Epithelial cell of esophagus (primary cell): ENCODE data around the gene PNPLA2.

Experiments used
- DNase-seq: peaks from one replicate; pipeline ENCODE4 v3.0.0; 2010; ENCODE audit warnings: low read depth
- H3K4me3 ChIP-seq: 2 replicates; pipeline ENCODE4 v1.5.1; 2011; ENCODE audit warnings: mild to moderate bottlenecking, low read length, control low read depth
- CTCF ChIP-seq: IDR thresholded peaks from 2 replicates; pipeline ENCODE4 v1.5.1; 2011; ENCODE audit warnings: low read depth, mild to moderate bottlenecking, low read length, control low read depth, inconsistent platforms; ENCODE audit not compliant: insufficient read depth; ENCODE audit errors: missing control alignments

The PNPLA2 gene

DNA sequence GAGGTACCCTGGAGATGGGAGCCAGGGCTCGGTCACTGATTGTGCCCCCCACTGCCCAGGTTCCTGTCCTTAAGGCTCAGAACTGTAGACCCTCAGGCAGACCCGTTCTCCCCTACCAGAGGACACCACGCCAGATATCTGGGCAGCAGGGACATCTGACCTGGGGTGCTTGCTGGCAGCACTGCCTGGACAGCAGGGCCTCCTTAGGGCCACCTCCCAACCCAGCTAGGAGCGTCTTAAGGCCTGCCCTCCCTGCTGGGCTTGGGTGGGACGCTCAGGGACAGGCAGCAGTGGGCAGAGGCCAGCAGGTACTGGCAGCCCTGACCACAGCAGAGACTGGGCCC, 20.5 kb downstream of the PNPLA2 start:
- no peak overlapping the region for H3K4me3 ChIP-seq
- no peak for TF ChIP-seq CTCF

GRCh38 chr11:839875-840617, 21.3 kb downstream of the PNPLA2 start:
- peak overlapping the region; percentile 89 for H3K4me3 ChIP-seq
- TF ChIP-seq CTCF = peak; percentile 49
- DNase-seq = peak; percentile 39

More for the DNA sequence above, 20.5 kb downstream of the PNPLA2 start:
- DNase-seq = no peak

DNA sequence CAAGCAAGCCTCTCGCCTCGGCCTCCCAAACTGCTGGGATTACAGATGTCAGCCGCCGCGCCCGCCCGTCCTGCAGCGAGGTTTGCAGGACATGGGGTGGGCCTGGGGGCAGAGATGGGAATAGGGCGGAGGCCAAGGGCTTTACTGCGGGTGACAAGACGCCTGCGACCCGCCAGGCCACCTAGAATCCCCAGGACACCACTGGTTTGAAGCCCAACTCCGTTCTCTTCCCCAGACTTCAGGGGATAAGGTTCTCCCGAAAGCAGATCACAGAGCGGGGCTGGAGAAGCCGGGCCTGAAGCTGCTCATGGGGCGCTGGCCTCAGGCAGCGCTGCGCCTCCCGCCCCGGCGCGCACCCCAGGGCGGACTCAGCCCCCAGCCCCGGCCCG, 23.3 kb downstream of the PNPLA2 start:
- DNase-seq = no peak
- TF ChIP-seq CTCF = no peak
- H3K4me3 ChIP-seq = peak overlapping the region; percentile 89

DNA sequence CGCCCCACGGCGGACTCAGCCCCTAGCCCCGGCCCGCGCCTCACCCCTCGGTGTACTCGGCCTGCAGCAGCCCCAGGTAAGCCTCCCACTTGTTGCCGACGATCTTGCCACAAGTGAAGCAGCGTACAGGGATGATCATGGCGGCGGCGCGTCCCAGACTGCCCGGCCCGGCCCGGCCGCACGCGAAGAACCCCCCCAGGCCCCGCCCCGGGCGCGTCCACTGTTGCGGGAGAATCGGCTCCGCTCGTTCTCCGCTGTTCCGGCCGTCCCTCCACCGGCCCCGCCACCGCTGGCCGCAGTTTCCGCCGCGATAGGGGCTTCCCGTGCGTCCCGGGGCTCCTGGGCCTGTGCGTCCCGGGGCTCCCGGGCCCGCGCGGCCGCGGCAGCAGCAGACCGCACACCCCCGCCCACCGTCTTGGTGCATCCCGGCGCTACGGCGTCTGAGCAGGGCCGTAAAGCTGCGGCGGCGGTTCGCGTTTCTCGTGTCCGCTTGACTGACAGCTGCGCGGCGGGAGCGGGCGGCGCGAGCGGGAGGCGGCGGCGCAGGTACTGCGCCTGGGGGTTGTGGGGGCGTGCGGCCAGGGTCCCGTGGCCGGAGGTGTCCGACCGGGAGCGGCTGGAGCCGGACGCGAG, 23.8 kb downstream of the PNPLA2 start, which contains the start of the genes POLR2L and TSPAN4:
TSS of gene POLR2L (minus strand) at position 160 of the 633 bp plus-strand sequence. CDS start at position 139, 21 bp downstream.
TSS of gene TSPAN4 (plus strand) at position 483 of the 633 bp plus-strand sequence. CDS start 7,453 bp downstream, outside the sequence.
- no peak for TF ChIP-seq CTCF
- DNase-seq = peak; percentile 94
- peak within 1 kb of the TSS; percentile 89 for H3K4me3 ChIP-seq

GRCh38 chr11:843086-843734, 24.5 kb downstream of the PNPLA2 start:
- H3K4me3 ChIP-seq = peak overlapping the region; percentile 89
- TF ChIP-seq CTCF = no peak
- DNase-seq = no peak

- peak; percentile 71 for DNase-seq
- peak overlapping the region; percentile 89 for H3K4me3 ChIP-seq
- peak; percentile 11 for TF ChIP-seq CTCF
These were observed 25.3 kb downstream of the PNPLA2 start for GRCh38 chr11:843818-844692.
